Measurements from ENCODE around the gene NR2F2. TPM values are rescaled to one million over a fixed set of nuclear protein-coding genes. Genes with fewer than 3 reads are reported as not detected.

NR2F2 gene
- total and polyA plus RNA-seq, 8 donors, result 7.0 to 25.6 (median 14.0) TPM

- FAIRE-seq, result no peak
- Histone ChIP-seq H3K36me3 (no peaks in the 10 kb centered on the region), H3K9me3 (no peaks in the 10 kb centered on the region), H3K4me1 (peaks cover 0 to 4% (median 0%) of the 10 kb centered on the region in 3 donors), H3K27me3 (no peaks in the 10 kb centered on the region), H3K27ac (peak overlapping the region; percentile 9 to 80 (median 62)), H3K4me3 (peak overlapping the region; percentile 26 to 64 (median 46))
- WGBS, 2 donors, result 0 to 1% methylated on average over 24 to 37 of the region's 37 CpGs
- no peak for TF ChIP-seq CTCF (IDR thresholded peaks at IDR 0.05)
- peak; percentile 3 to 17 (median 3) for ATAC-seq
- intact Hi-C loops (cut with DNase I), result loop anchor here in 1 of 3 donors (10.0 kb wide), 1 partner anchor 55 kb away; no protein-coding TSS in a partner anchor
- DNase-seq, result peak in 1 of 6 donors; percentile 87
Observed at GRCh38 chr15:96330064-96330449, 443 bp upstream of the NR2F2 start.

- ATAC-seq, result peak in 1 of 4 donors; percentile 5
- no peak for TF ChIP-seq CTCF (IDR thresholded peaks at IDR 0.05)
- peak in 4 of 6 donors; percentile 54 to 79 (median 65) for DNase-seq
- intact Hi-C loops (cut with DNase I), result loop anchor here in 1 of 3 donors (10.0 kb wide), 1 partner anchor 57 kb away; no protein-coding TSS in a partner anchor
- no peak for FAIRE-seq
- H3K4me3 ChIP-seq, result peak overlapping the region; percentile 45 to 65 (median 58)
- H3K36me3 ChIP-seq, result no peaks in the 10 kb centered on the region
- 1% methylated on average over 54 to 77 of the region's 77 CpGs for WGBS, 2 donors
- H3K4me1 ChIP-seq, result peaks cover 0 to 6% (median 0%) of the 10 kb centered on the region in 3 donors
- no peaks in the 10 kb centered on the region for H3K9me3 ChIP-seq
- peak overlapping the region; percentile 54 to 95 (median 90) for H3K27ac ChIP-seq
- H3K27me3 ChIP-seq, result no peaks in the 10 kb centered on the region
Observed at GRCh38 chr15:96331144-96331944, 844 bp downstream of the NR2F2 start.

DNA sequence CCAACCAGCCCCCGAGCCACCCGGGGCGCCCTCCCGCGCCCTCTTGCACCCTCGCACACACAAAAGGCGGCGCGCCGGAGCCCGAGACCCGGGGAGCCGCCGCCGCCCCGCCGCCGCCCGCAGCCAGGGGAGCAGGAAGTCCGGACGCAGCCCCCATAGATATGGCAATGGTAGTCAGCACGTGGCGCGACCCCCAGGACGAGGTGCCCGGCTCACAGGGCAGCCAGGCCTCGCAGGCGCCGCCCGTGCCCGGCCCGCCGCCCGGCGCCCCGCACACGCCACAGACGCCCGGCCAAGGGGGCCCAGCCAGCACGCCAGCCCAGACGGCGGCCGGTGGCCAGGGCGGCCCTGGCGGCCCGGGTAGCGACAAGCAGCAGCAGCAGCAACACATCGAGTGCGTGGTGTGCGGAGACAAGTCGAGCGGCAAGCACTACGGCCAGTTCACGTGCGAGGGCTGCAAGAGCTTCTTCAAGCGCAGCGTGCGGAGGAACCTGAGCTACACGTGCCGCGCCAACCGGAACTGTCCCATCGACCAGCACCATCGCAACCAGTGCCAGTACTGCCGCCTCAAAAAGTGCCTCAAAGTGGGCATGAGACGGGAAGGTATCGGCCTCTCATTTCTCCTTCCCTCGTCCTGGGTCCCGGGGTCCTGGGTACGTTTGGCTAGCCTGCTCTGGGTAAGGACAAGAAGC is 1.6 kb downstream of the NR2F2 start:
- intact Hi-C loops (cut with DNase I), result loop anchor here in 1 of 3 donors (10.0 kb wide), 1 partner anchor 57 kb away; no protein-coding TSS in a partner anchor
- no peak for TF ChIP-seq CTCF (IDR thresholded peaks at IDR 0.05)
- no peaks in the 10 kb centered on the region for H3K9me3 ChIP-seq
- H3K36me3 ChIP-seq, result no peaks in the 10 kb centered on the region
- ATAC-seq (peak; percentile 6 to 41 (median 14)), DNase-seq (peak in 4 of 6 donors; percentile 60 to 89 (median 68)), FAIRE-seq (no peak)
- no peaks in the 10 kb centered on the region for H3K27me3 ChIP-seq
- 1% methylated on average over 48 to 70 of the region's 70 CpGs for whole genome bisulfite sequencing, 2 donors
- peak overlapping the region; percentile 54 to 95 (median 85) for H3K27ac ChIP-seq
- peak overlapping the region; percentile 45 to 65 (median 58) for H3K4me3 ChIP-seq
- H3K4me1 ChIP-seq, result peaks cover 0 to 6% (median 0%) of the 10 kb centered on the region in 3 donors

DNA sequence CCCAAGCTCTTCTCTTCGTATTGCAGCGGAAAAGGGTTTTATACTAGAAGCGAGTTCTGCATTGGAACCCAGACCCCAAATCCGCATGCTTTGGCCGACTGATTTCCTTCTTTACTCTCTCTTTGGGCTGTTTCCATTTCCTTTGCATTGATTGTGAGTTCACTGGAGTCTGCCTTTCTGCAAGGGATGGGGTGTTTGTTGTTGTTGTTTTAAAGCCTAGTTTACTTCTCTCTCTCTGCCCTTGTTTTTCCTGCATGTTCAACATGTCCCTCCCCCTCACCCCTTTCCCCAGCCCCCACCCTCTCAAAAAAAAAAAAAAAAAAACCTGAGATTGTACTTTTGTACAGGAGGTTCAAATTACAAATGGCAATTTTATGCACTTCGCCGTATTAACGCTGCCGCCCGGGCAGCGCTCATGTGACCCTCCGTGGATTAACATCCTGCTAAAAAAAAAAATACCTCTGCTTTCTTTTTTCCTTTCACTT is 2.2 kb downstream of the NR2F2 start:
- H3K36me3 ChIP-seq, result no peaks in the 10 kb centered on the region
- DNase-seq (no peak), ATAC-seq (peak in 3 of 4 donors; percentile 3 to 29 (median 16)), FAIRE-seq (no peak)
- no peak for TF ChIP-seq CTCF (IDR thresholded peaks at IDR 0.05)
- H3K4me1 ChIP-seq, result peaks cover 0 to 6% (median 0%) of the 10 kb centered on the region in 3 donors
- intact Hi-C loops (cut with DNase I), result loop anchor here in 1 of 3 donors (10.0 kb wide), 1 partner anchor 58 kb away; no protein-coding TSS in a partner anchor
- 0 to 2% methylated on average over 12 of the region's 12 CpGs for WGBS, 2 donors
- no peaks in the 10 kb centered on the region for H3K27me3 ChIP-seq
- peak overlapping the region; percentile 45 to 65 (median 58) for H3K4me3 ChIP-seq
- no peaks in the 10 kb centered on the region for H3K9me3 ChIP-seq
- peak overlapping the region; percentile 54 to 95 (median 85) for H3K27ac ChIP-seq
